Activated CD4-positive, CD25-positive, alpha-beta regulatory T cell treated with anti-CD3 and anti-CD28 coated beads, Interleukin-2, amount 50 U/mL, for 72 hours (primary cell): ENCODE data around the gene RTTN.
"Not testable (repeated sequence)": the region's sequence is repeated elsewhere in the genome, so short reads cannot be mapped to it uniquely, and the experiment has no call there.

Experiments used
- DNase-seq: peaks from one replicate; pipeline ENCODE4 v3.0.0; 2021

The RTTN gene

DNA sequence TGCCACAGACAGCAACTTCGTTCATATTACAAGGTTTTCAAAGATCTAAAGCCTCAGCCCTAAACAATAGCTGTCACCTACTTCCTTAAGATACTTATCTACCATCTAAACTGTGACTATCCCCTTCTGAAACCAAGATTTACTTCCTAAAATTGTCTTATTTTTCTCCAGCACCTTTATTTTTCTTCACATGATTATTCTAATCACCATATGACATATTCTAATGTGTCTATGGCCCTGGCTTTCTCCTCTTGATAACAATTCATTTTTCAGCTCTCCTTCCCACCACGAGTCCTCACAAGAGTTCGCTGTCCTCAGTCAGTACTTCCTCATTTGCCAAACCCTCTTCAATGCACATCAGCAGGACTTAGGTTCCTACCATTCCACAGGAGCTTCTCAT is 53.9 kb downstream of the RTTN start:
- no peak for DNase-seq

DNA sequence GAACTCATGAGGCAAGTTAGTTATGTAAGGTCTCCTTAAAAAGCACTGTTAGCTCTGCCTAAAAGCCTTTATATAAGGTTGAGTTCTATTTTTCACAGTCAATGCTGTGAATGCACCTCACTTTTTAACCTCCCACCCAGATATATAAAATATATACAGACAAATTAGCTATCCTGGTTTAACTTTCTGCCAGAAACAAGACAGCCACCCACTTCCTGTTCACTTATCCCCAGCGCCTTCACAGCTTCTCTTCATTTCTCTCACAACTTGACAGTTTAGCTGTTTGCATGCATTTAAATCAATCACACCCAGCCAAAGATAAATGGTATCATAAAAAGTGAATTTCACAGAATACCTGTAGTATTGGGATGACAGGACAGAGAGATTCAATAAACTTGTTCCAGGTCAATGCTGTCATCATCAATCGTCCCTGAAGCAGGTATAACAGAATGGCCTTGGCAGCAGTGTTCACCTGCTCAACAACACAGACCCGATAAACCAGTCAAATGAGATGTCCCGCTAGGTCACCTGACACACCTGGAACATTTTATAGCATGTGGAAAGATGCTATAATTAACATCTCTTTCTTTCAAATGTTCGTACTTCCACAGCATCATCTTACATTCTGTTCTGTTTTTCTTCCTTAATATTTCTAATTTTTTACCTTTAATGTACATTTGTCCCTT is 55.7 kb downstream of the RTTN start:
- no peak for DNase-seq

DNA sequence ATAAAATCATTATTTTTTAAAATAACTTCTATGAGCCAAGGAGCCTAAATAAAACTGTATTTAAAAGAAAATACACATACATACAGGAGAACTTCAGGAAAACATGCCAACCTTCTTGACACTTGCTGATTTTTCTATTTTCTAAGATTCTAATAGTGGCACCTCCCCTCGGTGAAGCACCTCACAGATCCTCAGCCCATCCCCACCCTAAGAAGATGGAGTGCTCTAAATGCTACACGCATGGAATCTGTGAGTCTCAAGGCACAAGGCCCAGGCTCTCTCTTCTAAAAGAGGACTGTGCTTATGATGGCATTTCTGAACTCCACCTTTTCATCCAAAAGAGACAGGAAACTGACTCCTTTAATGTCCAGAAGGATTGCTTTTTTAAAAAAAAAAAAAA is 56.3 kb downstream of the RTTN start:
- no peak for DNase-seq

DNA sequence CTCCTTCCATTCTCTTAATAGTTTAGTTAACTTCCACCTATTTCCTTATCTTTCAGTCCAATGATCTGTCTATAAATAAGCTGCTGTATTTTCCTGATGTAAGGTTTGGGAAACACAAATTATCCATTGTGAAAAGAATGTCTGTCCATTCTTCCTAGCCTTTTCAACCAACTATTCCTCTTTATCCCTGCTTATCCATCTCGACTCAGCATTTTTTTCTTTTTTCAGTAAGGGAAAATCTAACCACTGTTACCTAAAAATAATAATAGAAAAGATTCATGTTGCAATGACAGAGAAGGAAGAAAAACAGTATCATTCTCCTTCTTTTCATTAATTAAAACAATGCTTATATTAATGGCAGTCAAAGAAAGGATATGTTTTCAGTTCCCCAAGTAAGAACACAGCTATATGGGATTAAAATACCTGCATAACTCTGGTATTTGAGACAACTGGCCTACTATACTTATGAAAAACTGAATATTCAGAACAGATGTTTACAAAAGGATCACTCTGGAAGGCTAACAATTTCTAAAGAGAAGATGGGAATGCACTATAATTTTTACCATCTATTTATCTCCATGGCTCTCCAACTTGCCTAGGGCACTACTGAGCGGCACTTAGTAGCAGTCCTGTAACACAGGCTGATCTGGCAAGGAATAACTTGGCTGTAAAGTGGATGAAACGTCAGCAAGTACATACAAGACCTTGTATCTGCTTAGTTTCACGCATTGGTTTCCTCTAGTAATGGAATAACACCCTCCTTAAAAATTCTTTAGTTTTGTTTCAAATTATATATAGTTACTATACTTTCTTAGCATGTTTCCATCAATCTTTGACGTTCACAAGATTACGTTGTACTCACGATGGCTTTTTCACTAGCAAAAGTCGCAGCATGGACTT is 57.2 kb downstream of the RTTN start:
- DNase-seq, result no peak

DNA sequence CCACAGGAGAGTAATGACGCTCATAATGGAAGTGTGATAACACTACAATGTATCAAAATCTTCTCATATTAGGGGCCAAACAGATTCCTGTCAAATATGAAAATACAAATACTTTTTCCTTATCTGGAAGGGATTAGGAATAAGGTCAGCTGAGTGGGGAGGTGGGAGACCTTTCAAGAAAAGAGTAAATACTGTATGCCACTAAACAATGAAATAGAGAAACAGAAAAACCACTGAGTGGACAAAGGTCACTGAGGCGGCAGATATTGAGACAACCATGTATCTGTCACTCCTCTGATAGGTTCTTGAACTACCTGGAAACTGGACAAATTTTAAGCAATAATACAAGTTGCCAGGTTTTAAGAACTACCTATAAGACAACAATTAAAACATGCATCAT is 59.3 kb downstream of the RTTN start:
- DNase-seq, result no peak

DNA sequence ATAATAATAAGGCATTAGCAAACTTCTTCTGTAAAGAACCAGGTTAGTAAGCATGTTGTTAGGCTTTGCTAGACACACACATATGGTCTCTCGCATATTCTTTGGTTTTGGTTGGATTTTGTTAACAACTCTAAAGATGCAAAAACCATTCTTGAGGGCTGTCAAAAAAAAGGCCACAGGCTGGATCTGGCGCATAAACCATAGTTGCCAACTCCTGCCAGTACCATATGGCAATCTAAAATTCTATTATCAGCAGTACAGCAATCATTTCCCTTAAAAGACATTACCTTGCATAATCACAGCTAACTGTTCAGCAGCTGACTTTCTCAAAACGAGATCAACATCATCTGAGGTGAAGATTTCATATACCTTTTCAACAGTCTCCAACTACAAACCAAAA is 63.5 kb downstream of the RTTN start:
- DNase-seq, result no peak

DNA sequence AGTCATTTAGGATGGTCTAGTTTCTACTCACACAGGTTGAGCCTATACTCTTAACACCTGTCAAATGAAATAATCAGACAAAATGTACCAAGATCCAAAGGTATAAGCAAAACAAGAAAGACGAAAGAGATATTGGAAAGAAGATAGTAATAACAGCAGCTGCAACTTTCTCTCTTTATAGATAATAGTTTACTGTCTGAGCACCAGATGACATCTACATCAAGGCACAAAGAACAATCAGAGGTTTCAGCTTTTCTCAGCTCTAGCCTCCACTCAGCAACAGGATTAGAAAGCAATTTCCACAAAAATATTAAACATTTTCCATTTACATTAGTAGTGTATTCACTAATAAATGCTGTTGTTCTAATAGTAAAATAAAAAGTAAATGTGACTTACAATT is 66.3 kb downstream of the RTTN start:
- DNase-seq, result no peak

DNA sequence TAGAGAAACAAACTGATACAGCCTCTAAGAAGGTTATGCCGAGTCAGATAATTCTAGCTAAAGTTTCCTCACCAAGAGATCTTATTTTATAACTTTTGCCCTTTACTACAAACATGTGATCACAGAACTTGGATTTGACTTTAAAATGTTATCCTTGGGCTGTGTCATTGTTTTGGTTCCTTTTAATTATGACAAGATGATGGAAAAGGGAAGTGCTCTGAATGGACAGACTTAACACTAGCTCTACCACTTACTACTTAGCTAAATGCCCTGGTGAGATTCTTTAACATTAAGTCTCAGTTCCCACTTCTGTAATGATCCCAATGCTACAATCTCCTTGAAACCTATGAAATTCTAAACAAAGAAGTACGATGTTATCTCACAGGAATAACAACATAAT is 69.9 kb downstream of the RTTN start:
- DNase-seq, result no peak

DNA sequence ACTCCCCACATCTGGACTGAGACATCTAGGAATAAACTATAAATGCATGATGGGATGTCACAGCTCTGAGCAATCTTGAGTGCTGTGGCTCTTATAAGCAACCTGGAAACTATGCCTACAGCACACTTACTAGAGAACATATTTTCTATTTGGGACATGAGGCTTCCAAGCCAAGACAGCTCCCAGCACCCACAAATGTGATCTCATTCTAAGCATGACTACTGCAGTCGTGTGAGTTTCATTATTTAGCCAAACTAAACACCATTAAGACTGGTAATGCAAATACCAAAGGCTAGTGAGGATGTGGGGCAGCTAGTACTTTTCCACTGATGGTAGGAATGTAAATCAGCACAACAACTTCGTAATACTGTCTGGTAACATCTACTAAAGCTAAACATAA is 72.5 kb downstream of the RTTN start:
- no peak for DNase-seq

DNA sequence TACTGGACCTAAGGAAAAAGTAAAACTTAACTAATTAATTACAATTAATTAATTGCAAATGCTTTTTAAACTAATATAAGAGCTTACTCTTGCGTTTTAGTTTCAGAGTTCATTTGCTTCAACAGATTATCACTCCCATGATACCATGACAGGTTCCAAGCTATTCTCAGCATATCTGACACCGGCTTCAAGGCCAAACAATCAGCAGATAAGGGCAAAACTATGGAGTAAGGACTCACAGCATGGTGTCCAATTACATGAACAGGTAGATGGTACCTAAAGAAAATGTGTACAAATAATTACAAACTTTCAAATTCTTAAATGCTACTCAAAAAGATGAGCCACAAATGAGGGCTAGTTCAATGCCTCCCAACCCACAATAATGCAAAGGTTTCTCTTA is 77.2 kb downstream of the RTTN start:
- no peak for DNase-seq

DNA sequence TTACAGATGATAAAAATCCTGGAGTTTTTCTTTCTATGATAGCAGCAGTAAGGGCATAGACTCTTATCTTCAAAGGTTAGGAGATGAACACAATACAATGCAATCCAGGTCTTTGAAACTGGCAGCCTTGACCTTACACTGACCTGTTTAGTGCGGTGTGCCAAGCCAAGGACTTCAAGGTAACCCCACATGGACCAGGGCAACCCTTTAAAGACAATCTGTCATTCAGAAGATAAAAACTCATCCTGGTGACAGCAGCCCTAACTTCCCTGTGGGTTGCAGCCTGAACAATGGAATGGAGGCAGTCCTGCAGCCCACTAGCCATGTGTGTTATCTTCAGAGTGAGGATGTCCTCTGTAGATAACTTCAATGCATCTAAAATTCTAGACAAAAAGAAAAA is 78.1 kb downstream of the RTTN start:
- DNase-seq, result no peak

DNA sequence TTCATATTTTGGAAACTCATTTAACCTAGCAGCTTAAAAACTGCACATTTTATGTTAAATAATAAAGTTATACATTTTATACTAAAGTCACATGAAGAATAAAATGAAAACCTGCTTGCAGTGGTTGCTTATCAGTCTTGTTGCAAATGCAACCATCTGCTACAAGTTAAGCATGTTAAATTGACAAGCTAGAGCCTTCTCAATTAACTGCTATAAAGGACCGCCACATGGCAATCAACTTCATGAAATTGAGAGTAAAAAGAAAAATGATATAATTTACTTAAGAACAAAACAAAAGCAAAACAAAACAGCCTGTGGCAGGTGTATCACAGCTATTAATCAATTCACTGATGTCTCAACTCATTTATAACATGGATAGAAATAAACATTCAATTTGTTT is 78.7 kb downstream of the RTTN start:
- DNase-seq, result no peak

DNA sequence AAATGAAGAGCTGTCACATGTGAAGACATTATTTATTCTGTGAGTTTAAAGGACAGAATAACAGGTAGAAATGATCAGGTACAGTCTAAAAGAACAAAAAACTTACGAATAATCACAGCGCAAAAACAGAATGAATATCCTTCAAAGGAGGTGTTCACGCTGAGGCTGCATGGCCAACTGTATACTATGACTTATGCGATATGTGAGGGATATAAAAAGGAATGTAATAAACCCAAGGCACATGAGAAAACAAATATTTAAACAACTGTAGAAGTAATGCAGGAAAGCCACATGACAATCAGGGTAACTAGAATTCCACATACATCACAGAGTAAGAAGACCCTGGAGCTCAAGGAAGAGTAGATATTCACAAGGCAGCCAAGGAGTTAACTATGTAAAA is 81.3 kb downstream of the RTTN start:
- no peak for DNase-seq

DNA sequence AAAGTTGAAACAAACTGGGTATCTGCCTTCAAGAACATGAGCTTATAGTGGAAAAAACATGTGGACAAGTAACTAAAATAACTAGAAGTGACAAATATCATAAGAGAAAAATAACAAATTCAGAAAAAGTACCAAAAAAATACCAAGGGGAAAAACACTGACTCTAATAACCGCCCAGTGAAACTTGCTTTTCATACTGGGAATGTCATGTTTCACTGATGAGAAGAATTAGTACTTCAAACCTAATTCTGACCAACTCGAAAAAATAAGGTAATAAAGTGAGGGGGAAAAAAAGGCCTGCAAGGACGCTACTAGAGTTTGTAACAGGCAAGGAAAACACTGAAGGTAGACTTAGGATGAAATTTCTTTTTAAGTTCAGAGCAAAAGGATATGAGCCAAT is 83.6 kb downstream of the RTTN start:
- no peak for DNase-seq

DNA sequence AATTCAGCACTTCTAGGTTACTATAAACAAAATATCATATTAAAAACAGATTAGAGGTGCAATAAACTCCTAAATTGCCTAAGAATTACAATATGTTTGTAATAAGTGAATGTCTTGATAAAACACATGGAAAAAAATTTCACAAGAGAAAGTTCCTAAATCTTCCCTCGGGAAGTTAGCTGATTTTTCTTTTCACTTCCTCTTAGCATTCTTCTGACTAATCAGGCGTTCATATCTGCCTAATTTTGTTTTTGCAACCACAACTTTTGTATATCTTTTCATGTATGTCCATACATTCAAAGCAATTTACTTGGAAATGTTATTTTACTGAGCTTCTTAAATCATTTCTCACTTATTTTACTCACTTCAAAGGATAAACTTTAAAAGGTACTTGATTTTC is 88.5 kb downstream of the RTTN start:
- no peak for DNase-seq

DNA sequence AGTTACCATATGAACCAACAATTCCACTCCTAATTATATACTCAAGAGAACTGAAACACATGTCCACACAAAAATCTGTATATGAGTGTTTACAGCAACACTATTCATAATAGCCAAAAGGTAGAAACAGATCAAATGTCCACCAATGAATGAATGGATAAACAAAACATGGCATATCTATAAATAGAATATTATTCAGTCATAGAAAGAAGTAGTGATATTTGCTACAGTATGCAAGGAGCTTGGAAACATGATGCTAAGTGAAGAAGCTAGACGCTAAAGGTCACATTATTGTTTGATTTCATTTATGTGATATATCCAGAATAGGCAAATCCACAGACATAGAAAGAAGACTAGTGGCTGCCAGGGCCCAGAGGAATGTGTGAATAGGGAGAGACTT is 92.0 kb downstream of the RTTN start:
- DNase-seq, result no peak

DNA sequence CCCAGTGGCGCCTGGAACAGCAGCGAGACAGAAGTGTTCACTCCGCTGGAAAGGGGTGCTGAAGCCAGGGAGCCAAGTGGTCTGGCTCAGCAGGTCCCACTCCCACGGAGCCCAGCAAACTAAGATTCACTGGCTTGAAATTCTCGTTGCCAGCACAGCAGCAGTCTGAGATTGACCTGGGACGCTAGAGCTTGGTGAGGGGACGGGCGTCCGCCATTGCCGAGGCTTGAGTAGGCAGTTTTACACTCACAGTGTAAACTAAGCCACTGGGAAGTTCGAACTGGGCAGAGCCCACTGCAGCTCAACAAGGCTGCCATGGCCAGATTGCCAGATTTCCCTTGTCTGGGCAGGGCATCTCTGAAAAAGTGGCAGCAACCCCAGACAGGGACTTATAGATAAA is 94.8 kb downstream of the RTTN start:
- DNase-seq, result no peak

DNA sequence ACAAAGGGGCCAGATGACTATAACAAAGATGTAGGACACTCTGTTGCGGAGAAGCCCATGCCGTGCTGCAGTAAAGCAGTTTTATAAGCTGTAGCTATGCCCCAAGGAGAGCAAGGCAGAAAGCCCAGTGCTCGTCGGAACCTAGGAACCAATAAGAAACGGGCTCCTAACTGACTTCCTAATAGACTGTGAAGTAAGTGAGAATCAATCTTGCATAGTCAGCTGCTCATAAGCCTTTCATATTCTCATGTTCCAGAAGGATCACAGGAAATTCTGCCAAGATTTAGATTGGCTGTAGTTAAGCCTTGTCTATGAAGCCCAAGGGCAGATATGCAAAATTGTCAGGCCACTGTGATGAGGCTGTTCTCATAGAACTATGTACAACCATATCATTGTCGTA is 98.4 kb downstream of the RTTN start:
- no peak for DNase-seq

DNA sequence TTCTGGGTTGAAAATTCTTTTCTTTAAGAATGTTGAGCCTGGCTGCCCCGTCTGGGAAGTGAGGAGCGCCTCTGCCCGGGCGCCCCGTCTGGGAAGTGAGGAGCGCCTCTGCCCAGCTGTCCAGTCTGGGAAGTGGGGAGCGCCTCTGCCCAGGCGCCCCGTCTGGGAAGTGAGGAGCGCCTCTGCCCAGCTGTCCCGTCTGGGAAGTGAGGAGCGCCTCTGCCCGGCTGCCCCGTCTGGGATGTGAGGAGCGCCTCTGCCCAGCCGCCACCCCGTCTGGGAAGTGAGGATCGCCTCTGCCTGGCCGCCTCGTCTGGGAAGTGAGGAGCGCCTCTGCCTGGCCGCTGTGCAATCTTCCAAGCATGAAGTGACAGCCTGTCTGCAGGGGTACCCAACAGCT is 102.6 kb downstream of the RTTN start:
- DNase-seq, result not testable (repeated sequence)

DNA sequence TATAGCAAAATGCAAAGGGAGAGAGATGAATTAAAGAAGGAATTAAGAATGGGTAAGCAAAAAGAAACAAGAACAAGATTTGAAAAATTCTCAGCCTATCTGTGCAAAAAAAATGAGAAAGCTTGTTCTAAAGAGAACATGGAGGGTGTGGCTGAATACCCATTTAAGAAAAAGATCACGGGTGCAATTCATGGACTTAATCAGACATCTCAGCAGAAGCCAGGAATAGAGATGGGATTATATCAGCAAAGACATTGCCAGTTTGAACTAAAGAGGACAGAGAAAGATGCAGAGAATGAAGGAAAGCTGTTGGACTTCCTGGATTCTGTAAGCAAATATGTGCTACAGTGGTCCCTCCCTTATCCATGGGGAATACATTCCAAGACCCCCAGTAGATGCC is 115.6 kb downstream of the RTTN start:
- no peak for DNase-seq

DNA sequence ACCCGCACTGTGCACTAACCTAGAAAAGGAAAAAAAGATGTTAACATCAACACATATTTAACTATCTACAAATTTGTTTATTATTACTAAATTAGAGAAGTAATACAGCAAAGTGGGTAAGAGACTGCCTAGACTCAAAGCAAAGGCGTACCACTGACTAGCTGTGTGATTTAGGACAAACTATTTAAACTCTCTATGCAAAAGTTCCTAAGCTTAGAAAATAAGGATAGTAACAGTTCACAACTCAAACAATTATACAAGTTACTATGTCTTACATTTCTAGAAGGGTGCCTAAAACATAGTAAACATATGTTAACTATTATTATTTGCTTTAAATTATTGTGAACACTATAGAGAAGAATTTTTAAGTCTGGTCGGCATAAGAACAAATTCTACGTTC is 119.4 kb downstream of the RTTN start:
- DNase-seq, result no peak

DNA sequence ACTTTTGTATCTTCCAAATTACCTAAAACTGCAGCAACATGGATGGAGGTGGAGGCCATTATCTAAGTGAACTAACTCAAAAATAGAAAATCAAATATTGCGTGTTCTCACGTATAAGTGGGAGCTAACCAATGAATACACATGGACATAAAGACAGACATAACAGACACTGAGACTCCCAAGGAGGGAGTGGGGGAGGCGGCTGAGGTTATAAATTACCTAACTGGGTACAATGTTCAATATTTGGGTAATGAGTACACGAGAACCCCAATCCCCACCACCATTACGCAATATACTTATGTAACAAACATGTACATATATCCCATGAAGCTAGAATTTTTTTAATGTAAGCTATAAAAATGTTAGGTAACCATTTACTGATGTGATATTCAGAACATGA is 119.8 kb downstream of the RTTN start:
- DNase-seq, result no peak

DNA sequence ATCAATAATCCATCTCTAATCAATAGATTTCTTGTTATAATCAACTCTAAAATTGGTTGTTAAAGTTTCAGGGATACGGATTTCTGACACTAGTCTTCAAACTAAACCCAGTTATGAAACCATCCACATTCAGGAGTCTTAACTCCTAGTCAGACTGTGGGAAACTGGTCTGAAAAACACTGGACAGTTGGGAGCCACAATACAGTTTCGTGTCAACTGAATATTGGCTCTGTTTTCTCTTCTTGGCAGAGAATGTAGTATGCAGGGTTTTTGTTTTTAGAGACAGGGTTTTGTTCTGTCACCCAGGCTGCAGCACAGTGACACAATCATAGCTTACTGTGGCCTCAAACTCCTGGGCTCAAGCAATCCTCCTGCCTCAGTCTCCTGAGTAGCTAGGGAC is 123.1 kb downstream of the RTTN start:
- DNase-seq, result no peak

DNA sequence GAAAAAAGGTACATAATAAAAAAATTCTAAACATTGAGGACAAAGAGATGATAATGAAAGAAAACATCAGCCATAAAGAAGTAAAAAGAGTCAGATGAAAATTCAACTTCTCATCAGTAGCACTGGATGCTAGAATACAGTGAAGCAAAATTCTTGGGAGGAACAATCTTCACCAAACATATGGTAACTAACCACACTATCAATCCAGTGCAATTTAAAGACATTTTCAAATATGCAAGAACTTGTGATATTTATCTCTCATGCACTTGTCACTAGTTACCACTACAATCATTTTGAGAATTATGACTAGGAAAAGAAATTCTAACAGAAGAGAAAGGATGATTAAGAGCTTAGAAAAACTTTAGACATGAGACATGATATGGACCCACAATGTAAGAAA is 127.4 kb downstream of the RTTN start:
- DNase-seq, result no peak

DNA sequence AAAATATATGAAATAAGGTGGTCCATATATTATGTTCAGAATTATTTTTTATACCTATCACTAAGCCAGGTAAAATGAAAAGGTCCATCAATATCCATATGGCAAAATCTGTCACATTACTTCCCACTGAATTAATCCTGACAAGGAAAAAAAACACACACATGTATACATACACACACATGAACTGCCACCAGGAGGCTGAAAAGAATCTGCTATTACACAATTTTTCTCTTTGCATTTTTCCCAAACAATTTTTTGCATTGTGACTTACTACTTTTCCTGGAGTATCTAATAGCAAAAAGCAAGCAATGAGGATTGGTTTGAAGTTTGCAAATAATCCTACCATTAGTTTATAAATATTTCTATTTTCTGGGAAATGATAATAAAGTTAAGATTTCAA is 129.6 kb downstream of the RTTN start:
- DNase-seq, result no peak
